HG02588 (cell line): ENCODE results near the gene GABRP.
"Not testable (repeated sequence)": the region's sequence is repeated elsewhere in the genome, so short reads cannot be mapped to it uniquely, and the experiment has no call there.

Source experiments
- ATAC-seq: cut with Tn5 transposase; IDR thresholded peaks from one replicate; pipeline ENCODE4 v1.9.1; 2021; ENCODE audit warnings: mild to moderate bottlenecking, moderate library complexity; ENCODE audit not compliant: unreplicated experiment

GABRP gene

GRCh38 chr5:170783498-170784247 is at the start of gene GABRP:
Gene GABRP, plus strand, starts transcription at chr5:170783725. Its CDS starts 4,891 bp downstream, at chr5:170788616.
- no peak for ATAC-seq

DNA sequence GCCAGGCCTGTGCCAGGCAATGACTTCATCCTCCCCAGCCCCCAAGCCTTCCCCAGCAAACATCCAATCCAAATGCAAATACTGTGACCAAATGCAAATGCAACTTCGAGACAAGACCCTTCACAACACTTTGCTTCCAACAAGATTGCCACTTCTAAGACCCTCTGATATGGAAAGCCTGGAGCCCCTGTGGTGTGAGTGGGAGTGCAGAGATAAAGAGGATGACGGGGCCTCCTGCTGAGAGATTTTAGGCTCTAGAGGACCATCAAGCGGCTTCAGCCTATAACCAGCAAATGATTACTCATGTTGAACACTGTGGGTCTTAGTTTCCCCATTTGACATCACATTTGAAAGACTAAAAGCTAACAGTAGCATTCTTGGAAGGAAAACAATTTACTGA is 46.6 kb upstream of the GABRP start:
- ATAC-seq = no peak

DNA sequence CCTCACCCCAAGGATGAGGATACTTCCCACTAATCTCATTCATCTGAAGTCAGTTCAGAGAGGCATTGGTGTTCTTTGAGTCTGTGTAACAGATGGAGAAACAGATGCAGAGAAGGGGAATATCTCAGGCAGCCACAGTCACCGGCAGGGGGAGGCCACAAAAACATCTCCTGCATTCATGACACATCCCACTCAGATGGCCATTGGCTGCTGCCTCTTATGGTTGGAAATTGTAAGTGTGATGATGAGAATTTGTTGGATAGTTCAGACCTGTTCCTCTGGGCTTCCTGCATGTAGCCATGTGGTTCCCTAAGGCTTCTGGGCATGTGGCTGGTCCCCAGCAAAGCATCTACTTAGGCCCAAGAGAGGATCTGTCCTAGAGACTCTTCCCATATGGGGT is 45.9 kb upstream of the GABRP start:
- ATAC-seq = no peak

GRCh38 chr5:170738840-170739239 is 44.7 kb upstream of the GABRP start:
- no peak for ATAC-seq

- no peak for ATAC-seq
Measured at GRCh38 chr5:170739446-170739845, 44.1 kb upstream of the GABRP start.

GRCh38 chr5:170740551-170741205 is 42.8 kb upstream of the GABRP start:
- ATAC-seq = no peak

- no peak for ATAC-seq
Measured at GRCh38 chr5:170741801-170742200, 41.7 kb upstream of the GABRP start.

GRCh38 chr5:170743876-170744212 is 39.7 kb upstream of the GABRP start:
- ATAC-seq = no peak

DNA sequence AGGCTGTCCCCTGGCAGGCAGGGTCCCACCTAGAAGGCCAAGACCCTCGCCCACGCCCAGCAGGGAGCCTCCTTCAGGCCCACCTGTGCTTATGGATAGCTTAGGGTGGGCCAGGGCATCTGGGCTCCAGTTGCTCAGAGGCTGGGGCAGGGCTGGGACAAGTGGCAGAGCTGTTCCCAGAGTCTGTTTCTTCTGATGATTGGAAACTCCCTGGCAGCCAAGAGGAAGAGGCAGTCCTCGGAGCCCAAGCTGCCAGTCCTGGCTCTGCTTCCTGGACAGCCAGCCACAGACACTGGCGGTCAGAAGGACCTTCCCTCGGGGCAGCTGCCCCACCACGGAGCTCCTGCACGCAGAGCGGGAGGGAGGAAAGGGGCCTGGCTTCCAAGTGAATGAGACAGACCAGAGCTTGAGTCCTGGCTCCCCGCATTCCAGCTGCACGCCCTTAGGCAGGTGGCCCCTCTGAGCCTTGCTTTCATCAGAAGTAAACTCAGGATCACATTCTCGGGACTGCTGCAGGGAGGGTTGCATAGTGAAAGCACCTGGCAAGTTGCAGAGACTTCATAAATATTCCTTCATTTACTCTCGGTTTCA is 37.9 kb upstream of the GABRP start:
- no peak for ATAC-seq

- no peak for ATAC-seq
Measured at GRCh38 chr5:170746075-170746960, 37.2 kb upstream of the GABRP start.

DNA sequence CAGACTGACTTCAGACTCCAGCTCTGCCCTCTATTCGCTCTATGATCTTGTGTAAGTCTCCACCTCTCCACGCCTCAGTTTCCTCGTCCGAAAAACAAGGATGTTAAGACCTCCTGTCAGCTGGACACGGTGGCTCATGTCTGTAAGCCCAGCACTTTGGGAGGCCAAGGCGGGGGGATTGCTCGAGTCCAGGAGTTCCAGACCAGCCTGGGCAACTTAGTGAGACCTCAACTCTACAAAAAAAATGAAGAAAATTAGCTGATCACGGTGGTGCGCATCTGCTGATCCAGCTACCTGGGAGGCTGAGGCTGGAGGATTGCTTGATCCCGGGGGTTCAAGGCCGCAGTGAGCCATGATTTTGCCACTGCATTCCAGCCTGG is 36.6 kb upstream of the GABRP start:
- no peak for ATAC-seq

DNA sequence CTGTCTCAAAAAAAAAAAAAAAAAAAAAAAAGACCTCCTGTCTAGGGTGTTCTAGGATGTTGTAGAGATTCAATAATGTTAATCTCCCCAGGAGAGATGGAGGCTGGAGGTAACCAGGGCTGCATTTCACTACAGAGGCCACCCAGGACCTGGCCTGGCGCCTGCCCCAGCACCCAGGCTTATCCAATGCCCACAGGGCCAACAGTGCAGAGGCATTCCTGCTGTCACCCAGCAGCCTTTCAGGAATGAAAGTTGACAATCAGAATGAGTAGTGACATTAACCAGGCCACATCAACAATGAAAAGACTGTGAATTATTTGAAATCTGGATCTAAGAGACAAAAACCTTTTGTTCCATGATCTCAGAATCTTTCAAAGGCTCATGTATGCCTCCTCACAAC is 36.2 kb upstream of the GABRP start:
- no peak for ATAC-seq

GRCh38 chr5:170747851-170748250 is 35.7 kb upstream of the GABRP start:
- ATAC-seq = no peak

DNA sequence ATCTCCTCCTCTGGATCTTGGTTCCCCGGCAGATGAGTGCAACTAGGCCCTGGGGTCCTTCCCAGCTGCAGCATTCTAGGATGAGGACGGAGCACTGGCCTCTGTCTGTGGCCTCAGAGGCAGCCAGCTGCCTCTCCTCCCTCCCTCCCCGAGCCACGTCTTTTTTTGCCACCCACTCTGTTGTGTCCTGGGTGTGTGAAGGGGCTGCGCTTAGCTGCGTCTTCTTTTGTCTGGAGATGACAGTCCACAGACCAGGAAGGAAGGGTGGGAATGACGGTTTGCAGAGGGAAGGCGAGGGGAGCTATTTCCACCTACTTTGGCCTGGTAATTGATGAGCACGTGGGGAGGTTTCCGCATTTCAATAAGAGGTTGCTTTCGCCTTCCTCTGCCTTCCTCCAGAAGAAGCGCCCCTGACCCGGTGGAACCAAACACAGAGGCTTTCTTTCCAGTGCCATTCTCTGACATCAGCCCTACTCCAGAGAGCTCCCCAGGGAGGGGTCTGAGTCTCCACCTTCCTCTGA is 34.5 kb upstream of the GABRP start:
- ATAC-seq = no peak

DNA sequence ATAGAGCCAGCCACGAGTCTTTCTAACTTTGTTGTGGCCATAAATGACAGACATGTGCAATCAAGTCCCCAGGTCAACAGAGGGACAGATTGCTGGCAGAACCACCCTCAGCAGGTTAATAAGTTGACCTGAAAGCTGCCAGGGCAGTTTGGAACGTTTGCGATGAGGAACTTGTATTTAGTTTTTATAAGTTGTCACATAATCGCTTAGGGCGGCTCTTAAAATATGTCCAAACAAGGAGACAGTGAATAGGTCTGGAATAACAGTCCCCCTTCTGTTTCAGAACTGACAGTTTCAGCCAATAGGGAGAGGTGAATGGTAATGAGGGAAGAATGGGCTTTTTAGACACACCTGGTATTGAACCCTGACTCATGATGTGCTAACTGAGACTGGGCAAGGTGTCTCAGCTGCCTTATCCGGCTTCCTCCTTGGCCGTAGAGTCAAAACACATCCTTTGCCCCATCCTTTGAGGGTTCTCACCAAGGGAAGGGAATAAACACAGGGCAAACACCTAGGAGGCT is 33.6 kb upstream of the GABRP start:
- no peak for ATAC-seq

DNA sequence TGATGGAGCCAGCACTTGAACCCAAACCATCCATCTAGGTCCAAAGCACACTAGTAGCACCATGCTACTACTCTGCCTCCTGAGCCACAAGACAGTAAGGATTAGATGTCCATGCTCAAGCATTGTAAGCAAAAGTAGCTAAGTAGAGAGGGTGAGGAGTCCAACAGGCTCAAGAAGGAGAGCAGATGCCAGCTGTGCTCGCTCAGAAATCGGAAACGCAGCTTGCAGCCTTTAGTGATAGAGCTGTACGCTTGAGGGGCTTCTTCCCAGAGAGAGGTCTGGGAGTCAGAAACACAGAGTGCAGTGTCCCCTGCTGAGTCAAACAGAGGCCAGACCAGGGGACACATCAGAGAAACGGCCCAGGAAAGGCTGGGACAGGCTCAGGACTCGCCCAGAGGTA is 32.7 kb upstream of the GABRP start:
- ATAC-seq = no peak

GRCh38 chr5:170751631-170752030 is 31.9 kb upstream of the GABRP start:
- ATAC-seq = no peak

DNA sequence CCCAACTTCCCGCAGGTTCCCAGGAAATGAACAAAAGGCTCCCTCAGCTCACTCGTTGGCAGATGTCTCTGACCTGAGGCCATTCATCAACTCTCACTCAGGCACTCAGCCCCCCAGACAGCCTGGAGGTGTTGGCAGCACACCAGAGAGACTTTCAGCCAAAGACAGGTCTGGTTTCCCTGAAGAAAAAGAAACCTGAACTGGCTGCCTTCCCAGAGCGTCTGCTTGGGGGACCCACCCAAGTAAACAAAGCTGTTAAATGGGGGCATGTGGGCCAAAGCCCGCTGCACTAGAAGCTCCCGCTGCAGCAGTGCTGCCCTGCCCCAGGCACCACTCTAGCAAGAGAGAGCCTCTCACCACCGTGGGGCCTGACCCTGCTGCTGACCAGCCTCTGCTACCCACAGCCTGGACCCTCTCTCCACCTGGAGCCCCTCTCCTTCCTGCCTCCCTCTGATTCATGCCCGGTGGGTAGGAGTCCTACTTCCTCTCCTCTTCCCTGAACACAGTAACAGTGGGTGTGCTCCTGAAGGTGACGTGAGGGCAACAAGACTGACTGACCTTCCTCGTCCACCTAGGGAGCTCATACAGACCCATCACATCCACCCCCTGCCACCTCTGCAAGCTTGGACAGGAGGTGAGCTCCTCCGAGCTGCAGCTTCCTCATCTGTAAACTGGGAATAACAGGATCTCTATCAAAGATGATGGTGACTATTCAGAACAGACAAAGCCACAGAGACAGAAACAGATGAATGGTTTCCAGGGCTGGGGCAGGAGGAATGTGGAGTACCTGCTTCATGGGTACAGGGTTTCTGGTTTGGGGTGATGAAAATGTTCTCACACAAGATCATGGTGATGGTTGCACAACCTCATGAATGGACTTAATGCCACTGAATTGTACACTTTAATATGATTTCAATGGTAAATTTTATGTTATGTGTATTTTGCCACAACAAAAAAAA is 31.0 kb upstream of the GABRP start:
- no peak for ATAC-seq

- no peak for ATAC-seq
Measured at GRCh38 chr5:170753311-170753710, 30.2 kb upstream of the GABRP start.

DNA sequence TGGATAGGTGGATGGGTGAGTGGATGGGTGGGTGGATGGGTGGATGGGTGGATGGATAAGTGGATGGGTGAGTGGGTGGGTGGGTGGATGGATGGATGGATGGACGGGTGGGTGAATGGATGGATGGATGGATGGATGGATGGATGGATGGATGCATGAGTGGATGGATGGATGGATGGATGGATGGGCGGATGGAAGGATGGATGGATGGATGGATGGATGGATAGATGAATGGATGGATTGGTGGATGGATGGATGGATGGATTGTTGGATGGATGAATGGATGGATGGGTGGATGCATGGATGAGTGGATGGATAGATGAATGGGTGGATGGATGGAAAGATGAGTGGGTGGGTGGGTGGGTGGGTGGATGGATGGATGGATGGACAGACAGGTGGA is 29.0 kb upstream of the GABRP start:
- ATAC-seq = not testable (repeated sequence)
